ENCODE data around the gene ZMYND8.
"Not testable (repeated sequence)": the region's sequence is repeated elsewhere in the genome, so short reads cannot be mapped to it uniquely, and the experiment has no call there.

ZMYND8 gene

DNA sequence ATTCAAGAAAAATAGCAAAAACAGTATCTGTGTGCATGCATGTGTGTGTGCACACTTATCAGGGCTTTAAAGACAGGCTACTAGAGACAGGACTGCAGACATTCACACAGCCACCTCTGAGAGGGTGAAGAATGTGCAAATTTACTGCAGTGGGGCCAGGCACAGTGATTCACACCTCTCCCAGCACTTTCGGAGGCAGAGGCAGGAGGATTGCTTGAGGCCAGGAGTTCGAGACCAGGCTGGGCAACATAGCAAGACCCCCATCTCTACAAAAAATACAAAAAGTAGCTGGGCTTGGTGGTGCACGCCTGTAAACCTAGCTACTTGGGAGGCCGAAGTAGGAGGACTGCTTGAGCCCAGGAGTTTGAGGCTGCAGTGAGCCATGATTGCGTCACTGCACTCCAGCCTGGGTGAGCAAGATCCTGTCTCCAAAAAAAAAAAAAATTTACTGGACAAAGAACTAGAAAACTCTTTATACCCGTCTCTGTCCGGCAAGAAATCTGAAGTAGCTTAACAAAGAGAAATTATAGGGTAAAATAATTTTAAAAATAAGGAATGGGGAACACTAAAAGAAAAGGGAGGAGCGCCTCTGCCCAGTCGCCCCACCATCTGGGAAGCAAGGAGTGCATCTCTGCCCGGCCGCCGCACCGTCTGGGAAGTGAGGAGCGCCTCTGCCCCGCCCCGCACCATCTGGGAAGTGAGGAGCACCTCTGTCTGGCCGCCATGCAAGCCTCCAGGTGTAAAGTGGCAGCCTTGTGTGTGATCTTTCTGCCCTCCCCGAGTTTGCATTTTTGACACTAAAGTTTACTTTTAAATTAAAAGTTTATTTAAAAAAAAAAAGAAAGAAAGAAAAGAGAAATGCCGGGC lies 105.1 kb downstream of the ZMYND8 start:
- peaks cover 41% of the 10 kb centered on the region for H3K36me3 ChIP-seq (ENCODE audit: insufficient read depth, low read length)
- no peaks in the 10 kb centered on the region for H3K27me3 ChIP-seq (ENCODE audit: control insufficient read depth in 1 of 2, insufficient read depth in 2 of 2, low read length in 2 of 2)
- H3K27ac ChIP-seq (ENCODE audit: low read depth, low read length) = no peak overlapping the region

GRCh38 chr20:47250360-47250759 lies 106.1 kb downstream of the ZMYND8 start:
- Histone ChIP-seq H3K27me3 (ENCODE audit: control insufficient read depth in 1 of 2, insufficient read depth in 2 of 2, low read length in 2 of 2) (no peaks in the 10 kb centered on the region), H3K9me3 (ENCODE audit: low read length) (no peaks in the 10 kb centered on the region), H3K4me3 (ENCODE audit: low read depth in 1 of 2, low read length in 2 of 2) (no peak overlapping the region), H3K27ac (ENCODE audit: low read depth, low read length) (no peak overlapping the region), H3K9ac (ENCODE audit: low read length) (no peak overlapping the region), H3K36me3 (ENCODE audit: insufficient read depth, low read length) (peaks cover 52% of the 10 kb centered on the region), H3K4me1 (ENCODE audit: insufficient read depth, low read length) (peaks cover 18% of the 10 kb centered on the region)

More for the DNA sequence above, 105.1 kb downstream of the ZMYND8 start:
- no peak overlapping the region for H3K9ac ChIP-seq (ENCODE audit: low read length)
- no peaks in the 10 kb centered on the region for H3K9me3 ChIP-seq (ENCODE audit: low read length)
- H3K4me1 ChIP-seq (ENCODE audit: insufficient read depth, low read length) = peaks cover 18% of the 10 kb centered on the region
- no peak overlapping the region for H3K4me3 ChIP-seq (ENCODE audit: low read depth in 1 of 2, low read length in 2 of 2)

- no peaks in the 10 kb centered on the region for H3K27me3 ChIP-seq (ENCODE audit: control insufficient read depth in 1 of 2, insufficient read depth in 2 of 2, low read length in 2 of 2)
- no peak overlapping the region for H3K9ac ChIP-seq (ENCODE audit: low read length)
- H3K9me3 ChIP-seq (ENCODE audit: low read length) = no peaks in the 10 kb centered on the region
- no peak overlapping the region for H3K27ac ChIP-seq (ENCODE audit: low read depth, low read length)
- peaks cover 16% of the 10 kb centered on the region for H3K4me1 ChIP-seq (ENCODE audit: insufficient read depth, low read length)
- peaks cover 54% of the 10 kb centered on the region for H3K36me3 ChIP-seq (ENCODE audit: insufficient read depth, low read length)
- no peak overlapping the region for H3K4me3 ChIP-seq (ENCODE audit: low read depth in 1 of 2, low read length in 2 of 2)
These were observed 106.6 kb downstream of the ZMYND8 start for GRCh38 chr20:47249913-47250312.

DNA sequence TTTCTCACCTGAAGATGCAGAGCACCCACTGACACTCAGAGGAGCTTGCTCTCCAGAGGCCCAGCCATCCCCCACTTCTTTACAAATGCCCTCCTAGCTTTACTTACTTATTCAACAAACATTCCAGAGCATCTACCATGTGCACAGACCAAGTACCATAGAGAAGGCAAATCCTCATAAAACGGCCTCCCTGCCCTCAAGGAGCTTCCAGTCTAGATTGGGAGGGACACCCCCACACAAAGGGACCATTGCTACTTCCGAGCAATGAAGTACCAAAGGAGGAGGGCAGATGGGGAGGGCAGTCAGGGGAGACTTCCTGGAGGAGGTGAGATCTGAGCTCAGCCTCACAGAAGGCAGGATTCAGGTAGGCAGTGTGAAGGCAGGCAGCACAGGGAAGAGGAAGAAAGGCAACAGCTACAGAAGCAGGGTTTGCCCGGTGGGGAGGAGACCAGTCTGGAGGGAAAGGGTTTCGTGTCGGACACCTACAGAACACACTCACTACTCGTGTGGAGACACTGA lies 108.0 kb downstream of the ZMYND8 start:
- Histone ChIP-seq H3K27me3 (ENCODE audit: control insufficient read depth in 1 of 2, insufficient read depth in 2 of 2, low read length in 2 of 2) (no peaks in the 10 kb centered on the region), H3K27ac (ENCODE audit: low read depth, low read length) (no peak overlapping the region), H3K9ac (ENCODE audit: low read length) (no peak overlapping the region), H3K4me1 (ENCODE audit: insufficient read depth, low read length) (peaks cover 2% of the 10 kb centered on the region), H3K36me3 (ENCODE audit: insufficient read depth, low read length) (peaks cover 54% of the 10 kb centered on the region), H3K4me3 (ENCODE audit: low read depth in 1 of 2, low read length in 2 of 2) (no peak overlapping the region), H3K9me3 (ENCODE audit: low read length) (no peaks in the 10 kb centered on the region)

- Histone ChIP-seq H3K9ac (ENCODE audit: low read length) (no peak overlapping the region), H3K4me1 (ENCODE audit: insufficient read depth, low read length) (no peaks in the 10 kb centered on the region), H3K27ac (ENCODE audit: low read depth, low read length) (no peak overlapping the region), H3K9me3 (ENCODE audit: low read length) (no peaks in the 10 kb centered on the region), H3K27me3 (ENCODE audit: control insufficient read depth in 1 of 2, insufficient read depth in 2 of 2, low read length in 2 of 2) (no peaks in the 10 kb centered on the region), H3K36me3 (ENCODE audit: insufficient read depth, low read length) (peaks cover 54% of the 10 kb centered on the region), H3K4me3 (ENCODE audit: low read depth in 1 of 2, low read length in 2 of 2) (no peak overlapping the region)
These were observed 108.5 kb downstream of the ZMYND8 start for GRCh38 chr20:47247972-47248371.

DNA sequence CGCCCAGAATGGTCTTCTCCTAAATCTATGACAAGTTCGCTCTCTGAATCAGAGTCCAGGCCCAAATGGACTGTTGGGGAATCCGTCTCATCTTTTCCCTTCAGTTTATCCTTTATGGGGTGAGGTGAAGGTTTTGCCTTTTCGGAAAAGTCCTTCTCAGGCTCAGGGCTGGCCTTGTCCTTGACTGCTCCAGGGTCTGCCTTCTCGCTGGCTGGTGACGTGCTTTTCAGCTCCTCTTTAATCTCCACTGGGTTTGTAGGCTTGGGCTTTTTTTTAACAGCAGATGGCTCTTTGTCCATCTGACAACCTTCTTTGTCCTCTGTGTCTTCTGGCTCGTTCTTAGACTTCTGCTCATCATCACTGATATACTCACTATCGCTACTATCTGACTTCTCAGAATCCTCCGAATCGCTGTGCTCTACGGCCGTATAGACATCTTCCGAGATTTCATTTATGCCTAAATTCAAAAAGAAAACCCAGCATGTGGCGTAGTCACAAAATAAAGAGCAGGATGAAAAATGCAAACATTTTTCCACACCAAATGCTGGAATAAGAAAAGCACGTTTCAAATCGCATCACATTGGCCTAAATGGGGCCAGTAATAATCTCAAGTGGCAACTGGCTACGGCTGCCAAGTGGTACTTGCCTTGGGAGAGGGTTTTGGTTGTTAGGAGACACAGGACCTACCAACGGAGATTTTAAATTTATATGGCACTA lies 110.3 kb downstream of the ZMYND8 start:
- Histone ChIP-seq H3K4me1 (ENCODE audit: insufficient read depth, low read length) (no peaks in the 10 kb centered on the region), H3K4me3 (ENCODE audit: low read depth in 1 of 2, low read length in 2 of 2) (no peak overlapping the region), H3K27ac (ENCODE audit: low read depth, low read length) (no peak overlapping the region), H3K9ac (ENCODE audit: low read length) (no peak overlapping the region), H3K9me3 (ENCODE audit: low read length) (no peaks in the 10 kb centered on the region), H3K36me3 (ENCODE audit: insufficient read depth, low read length) (peaks cover 54% of the 10 kb centered on the region), H3K27me3 (ENCODE audit: control insufficient read depth in 1 of 2, insufficient read depth in 2 of 2, low read length in 2 of 2) (no peaks in the 10 kb centered on the region)

- not testable (repeated sequence) for H3K27me3 ChIP-seq (ENCODE audit: control insufficient read depth in 1 of 2, insufficient read depth in 2 of 2, low read length in 2 of 2); H3K9me3 ChIP-seq (ENCODE audit: low read length); H3K4me1 ChIP-seq (ENCODE audit: insufficient read depth, low read length); H3K27ac ChIP-seq (ENCODE audit: low read depth, low read length); H3K9ac ChIP-seq (ENCODE audit: low read length); H3K4me3 ChIP-seq (ENCODE audit: low read depth in 1 of 2, low read length in 2 of 2)
- peaks cover 47% of the 10 kb centered on the region for H3K36me3 ChIP-seq (ENCODE audit: insufficient read depth, low read length)
These were observed 111.3 kb downstream of the ZMYND8 start for GRCh38 chr20:47245166-47245565.

DNA sequence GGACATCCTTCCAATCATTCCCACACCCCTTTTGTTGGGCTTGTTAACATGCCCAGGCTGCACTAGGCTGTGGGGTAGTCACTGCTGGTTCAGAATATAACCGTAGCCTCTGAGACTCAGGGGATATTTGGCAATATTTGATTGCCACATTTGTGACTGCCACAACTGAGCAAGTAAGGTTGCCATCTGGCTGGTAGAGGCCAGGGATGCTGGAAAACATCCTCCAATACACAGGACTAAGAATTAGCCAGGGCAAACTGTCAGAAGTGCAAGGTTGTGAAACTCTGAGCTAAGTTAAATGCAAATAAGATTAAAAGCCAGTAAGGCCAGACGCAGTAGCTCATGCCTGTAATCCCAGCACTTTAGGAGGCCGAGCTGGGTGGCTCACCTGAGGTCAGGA lies 112.0 kb downstream of the ZMYND8 start:
- H3K27me3 ChIP-seq (ENCODE audit: control insufficient read depth in 1 of 2, insufficient read depth in 2 of 2, low read length in 2 of 2) = no peaks in the 10 kb centered on the region

DNA sequence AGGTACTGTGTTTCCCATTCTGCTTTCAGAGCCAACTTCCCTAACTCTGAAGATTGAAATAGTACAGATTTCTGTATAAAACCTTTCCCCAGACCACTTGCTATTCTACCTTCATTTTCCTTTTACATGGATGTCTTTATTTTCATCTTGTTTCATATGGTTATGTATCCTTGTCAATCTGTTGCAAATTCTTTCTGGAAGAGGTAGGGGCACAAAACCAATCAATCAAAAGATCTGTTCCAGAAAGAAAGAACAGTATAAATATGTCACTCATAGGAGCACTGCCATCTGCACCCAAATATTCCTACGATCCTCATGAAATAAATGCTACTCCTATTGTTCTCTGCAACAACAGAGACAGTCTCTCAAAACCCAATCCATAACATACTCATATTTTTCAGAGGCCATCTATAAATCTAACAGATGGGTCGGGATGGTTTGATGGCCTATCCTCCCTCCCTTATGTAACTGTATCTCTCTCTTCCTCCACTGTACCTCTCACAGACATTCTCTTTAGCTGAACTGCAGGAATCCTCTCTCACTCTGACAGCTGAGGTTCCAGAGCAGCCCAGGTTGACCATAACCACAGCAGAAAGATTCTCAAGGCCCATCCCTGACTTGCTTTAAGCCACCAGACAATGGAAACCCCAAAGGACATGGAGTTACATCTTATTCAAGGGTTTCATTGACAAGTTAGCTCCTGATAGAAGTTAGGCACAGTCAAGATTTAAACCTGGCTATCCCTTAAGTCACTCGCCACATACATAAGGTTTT lies 112.8 kb downstream of the ZMYND8 start:
- Histone ChIP-seq H3K36me3 (ENCODE audit: insufficient read depth, low read length) (peaks cover 34% of the 10 kb centered on the region), H3K9me3 (ENCODE audit: low read length) (no peaks in the 10 kb centered on the region), H3K4me1 (ENCODE audit: insufficient read depth, low read length) (no peaks in the 10 kb centered on the region), H3K27me3 (ENCODE audit: control insufficient read depth in 1 of 2, insufficient read depth in 2 of 2, low read length in 2 of 2) (no peaks in the 10 kb centered on the region), H3K27ac (ENCODE audit: low read depth, low read length) (no peak overlapping the region), H3K9ac (ENCODE audit: low read length) (no peak overlapping the region), H3K4me3 (ENCODE audit: low read depth in 1 of 2, low read length in 2 of 2) (no peak overlapping the region)

More for the DNA sequence above, 112.0 kb downstream of the ZMYND8 start:
- Histone ChIP-seq H3K36me3 (ENCODE audit: insufficient read depth, low read length) (peaks cover 40% of the 10 kb centered on the region), H3K9me3 (ENCODE audit: low read length) (no peaks in the 10 kb centered on the region), H3K27ac (ENCODE audit: low read depth, low read length) (no peak overlapping the region), H3K4me3 (ENCODE audit: low read depth in 1 of 2, low read length in 2 of 2) (no peak overlapping the region), H3K4me1 (ENCODE audit: insufficient read depth, low read length) (no peaks in the 10 kb centered on the region), H3K9ac (ENCODE audit: low read length) (no peak overlapping the region)

DNA sequence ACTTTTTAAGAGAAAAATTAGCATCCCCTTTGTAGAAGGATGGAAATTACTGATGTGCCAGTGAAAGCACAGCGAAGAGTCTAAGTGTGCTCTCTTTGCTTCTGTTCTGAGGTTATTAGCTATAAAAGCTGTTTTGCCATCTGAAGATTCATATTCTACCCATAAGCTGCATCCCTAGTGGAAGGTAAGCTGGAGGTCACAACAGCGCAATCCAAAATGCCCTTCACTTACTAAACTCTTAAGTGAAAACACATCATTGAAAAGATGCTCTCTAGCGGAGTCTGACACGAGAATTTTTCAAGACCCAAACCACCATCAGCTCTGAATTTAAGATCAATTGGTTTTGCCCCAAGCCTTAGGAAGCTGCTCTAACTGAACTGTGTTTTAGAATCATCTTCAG lies 113.5 kb downstream of the ZMYND8 start:
- Histone ChIP-seq H3K9ac (ENCODE audit: low read length) (no peak overlapping the region), H3K9me3 (ENCODE audit: low read length) (no peaks in the 10 kb centered on the region), H3K36me3 (ENCODE audit: insufficient read depth, low read length) (peaks cover 35% of the 10 kb centered on the region), H3K4me3 (ENCODE audit: low read depth in 1 of 2, low read length in 2 of 2) (no peak overlapping the region), H3K4me1 (ENCODE audit: insufficient read depth, low read length) (no peaks in the 10 kb centered on the region), H3K27me3 (ENCODE audit: control insufficient read depth in 1 of 2, insufficient read depth in 2 of 2, low read length in 2 of 2) (no peaks in the 10 kb centered on the region), H3K27ac (ENCODE audit: low read depth, low read length) (no peak overlapping the region)

GRCh38 chr20:47241345-47241781 lies 115.1 kb downstream of the ZMYND8 start:
- H3K9ac ChIP-seq (ENCODE audit: low read length) = no peak overlapping the region
- no peaks in the 10 kb centered on the region for H3K27me3 ChIP-seq (ENCODE audit: control insufficient read depth in 1 of 2, insufficient read depth in 2 of 2, low read length in 2 of 2)
- no peak overlapping the region for H3K4me3 ChIP-seq (ENCODE audit: low read depth in 1 of 2, low read length in 2 of 2)
- no peaks in the 10 kb centered on the region for H3K4me1 ChIP-seq (ENCODE audit: insufficient read depth, low read length)
- H3K27ac ChIP-seq (ENCODE audit: low read depth, low read length) = no peak overlapping the region
- H3K9me3 ChIP-seq (ENCODE audit: low read length) = no peaks in the 10 kb centered on the region
- H3K36me3 ChIP-seq (ENCODE audit: insufficient read depth, low read length) = peaks cover 35% of the 10 kb centered on the region

Data from muscle layer of colon (tissue), 2 donors.